ENCODE results near the gene PTPRK.

GRCh38 chr6:128025478-128025877, 494.9 kb downstream of the PTPRK start:
- TF ChIP-seq, protein P1, sequence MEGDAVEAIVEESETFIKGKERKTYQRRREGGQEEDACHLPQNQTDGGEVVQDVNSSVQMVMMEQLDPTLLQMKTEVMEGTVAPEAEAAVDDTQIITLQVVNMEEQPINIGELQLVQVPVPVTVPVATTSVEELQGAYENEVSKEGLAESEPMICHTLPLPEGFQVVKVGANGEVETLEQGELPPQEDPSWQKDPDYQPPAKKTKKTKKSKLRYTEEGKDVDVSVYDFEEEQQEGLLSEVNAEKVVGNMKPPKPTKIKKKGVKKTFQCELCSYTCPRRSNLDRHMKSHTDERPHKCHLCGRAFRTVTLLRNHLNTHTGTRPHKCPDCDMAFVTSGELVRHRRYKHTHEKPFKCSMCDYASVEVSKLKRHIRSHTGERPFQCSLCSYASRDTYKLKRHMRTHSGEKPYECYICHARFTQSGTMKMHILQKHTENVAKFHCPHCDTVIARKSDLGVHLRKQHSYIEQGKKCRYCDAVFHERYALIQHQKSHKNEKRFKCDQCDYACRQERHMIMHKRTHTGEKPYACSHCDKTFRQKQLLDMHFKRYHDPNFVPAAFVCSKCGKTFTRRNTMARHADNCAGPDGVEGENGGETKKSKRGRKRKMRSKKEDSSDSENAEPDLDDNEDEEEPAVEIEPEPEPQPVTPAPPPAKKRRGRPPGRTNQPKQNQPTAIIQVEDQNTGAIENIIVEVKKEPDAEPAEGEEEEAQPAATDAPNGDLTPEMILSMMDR (IDR thresholded peaks at IDR 0.05): no peak
- no peak for TF ChIP-seq EZH2 (IDR thresholded peaks at IDR 0.05; ENCODE audit: borderline replicate concordance, insufficient read depth, low read depth, low read length, poor library complexity, severe bottlenecking)
